Measurements from ENCODE around the gene RABGAP1. TPM values are rescaled to one million over a fixed set of nuclear protein-coding genes. Genes with fewer than 3 reads are reported as not detected.

RABGAP1 gene
- total RNA-seq, 3 donors from 2014 or later: 49.1 to 93.4 (median 77.7) TPM

GRCh38 chr9:122923947-122924346 lies 16.9 kb upstream of the RABGAP1 start:
- Histone ChIP-seq H3K9me3 (no peaks in the 10 kb centered on the region), H3K4me3 (no peak overlapping the region), H3K36me3 (no peaks in the 10 kb centered on the region), H3K4me1 (no peaks in the 10 kb centered on the region), H3K27me3 (no peaks in the 10 kb centered on the region), H3K27ac (no peak overlapping the region)
- TF ChIP-seq POLR2AphosphoS5 (IDR thresholded peaks at IDR 0.05): no peak
- TF ChIP-seq POLR2A (IDR thresholded peaks at IDR 0.05): no peak
- TF ChIP-seq CTCF (IDR thresholded peaks at IDR 0.05): no peak
- intact Hi-C loops (cut with DNase I; ENCODE audit: low total_unique reads): no loop called here
- no peak for DNase-seq (ENCODE audit: low spot score in 2 of 2)

- intact Hi-C loops (cut with DNase I; ENCODE audit: low total_unique reads): no loop called here
These were observed 10.9 kb upstream of the RABGAP1 start for GRCh38 chr9:122929796-122930354.

GRCh38 chr9:122930541-122931225 lies 10.1 kb upstream of the RABGAP1 start:
- no peak for TF ChIP-seq CTCF (IDR thresholded peaks at IDR 0.05)
- no peak for TF ChIP-seq POLR2A (IDR thresholded peaks at IDR 0.05)
- TF ChIP-seq POLR2AphosphoS5 (IDR thresholded peaks at IDR 0.05): no peak
- intact Hi-C loops (cut with DNase I; ENCODE audit: low total_unique reads): no loop called here
- Histone ChIP-seq H3K27me3 (no peaks in the 10 kb centered on the region), H3K36me3 (no peaks in the 10 kb centered on the region), H3K4me3 (peak overlapping the region; percentile 78 to 98 (median 89)), H3K4me1 (peaks cover 4 to 9% of the 10 kb centered on the region in 2 donors), H3K27ac (peak overlapping the region; percentile 87 to 93), H3K9me3 (no peaks in the 10 kb centered on the region)
- DNase-seq (ENCODE audit: low spot score in 2 of 2): no peak

More at GRCh38 chr9:122929796-122930354, 10.9 kb upstream of the RABGAP1 start:
- H3K27me3 ChIP-seq: no peaks in the 10 kb centered on the region
- H3K9me3 ChIP-seq: no peaks in the 10 kb centered on the region
- H3K4me1 ChIP-seq: peaks cover 4 to 9% of the 10 kb centered on the region in 2 donors
- no peak overlapping the region for H3K27ac ChIP-seq
- H3K36me3 ChIP-seq: no peaks in the 10 kb centered on the region
- no peak overlapping the region for H3K4me3 ChIP-seq
- DNase-seq (ENCODE audit: low spot score in 2 of 2): no peak
- no peak for TF ChIP-seq POLR2A (IDR thresholded peaks at IDR 0.05)
- no peak for TF ChIP-seq CTCF (IDR thresholded peaks at IDR 0.05)
- TF ChIP-seq POLR2AphosphoS5 (IDR thresholded peaks at IDR 0.05): no peak

- Histone ChIP-seq H3K9me3 (no peaks in the 10 kb centered on the region), H3K4me3 (peak within 1 kb of the TSS; percentile 78 to 98 (median 89)), H3K27me3 (no peaks in the 10 kb centered on the region), H3K27ac (peak within 1 kb of the TSS; percentile 87 to 93), H3K4me1 (peaks cover 4 to 9% of the 10 kb centered on the region in 2 donors), H3K36me3 (no peaks in the 10 kb centered on the region)
- TF ChIP-seq POLR2A (IDR thresholded peaks at IDR 0.05) (no peak), CTCF (IDR thresholded peaks at IDR 0.05) (no peak), POLR2AphosphoS5 (IDR thresholded peaks at IDR 0.05) (peak in 2 of 3 donors; percentile 74 to 85)
- peak; percentile 89 for DNase-seq (ENCODE audit: low spot score in 2 of 2)
- intact Hi-C loops (cut with DNase I; ENCODE audit: low total_unique reads): no loop called here
These were observed 9.3 kb upstream of the RABGAP1 start, which contains the start of gene ZBTB26 for GRCh38 chr9:122931226-122932121. TSS of gene ZBTB26 (minus strand) at chr9:122931512. CDS start at chr9:122919934, 11,578 bp downstream.
